Stomach (tissue), 4 donors: Measurements from ENCODE around the gene CTDP1.

Experiments
- CTCF ChIP-seq, 7 experiments: fragments of 450-650 bp in 4 of 7; fragments of 200-600 bp in 3 of 7; sonication (generic) in 3 of 7; IDR thresholded peaks; one replicate each; pipeline ENCODE4 v1.5.1; 2016 to 2019; ENCODE audit warnings: antibody characterized with exemption in 7 of 7, control low read depth in 2 of 7, mild to moderate bottlenecking in 1 of 7
- EP300 ChIP-seq: sonication (generic); formaldehyde crosslinking; IDR thresholded peaks from one replicate; pipeline ENCODE4 v1.6.1; 2017; ENCODE audit warnings: antibody characterized with exemption
- POLR2A ChIP-seq, 4 donors: fragments of 450-650 bp; IDR thresholded peaks; one replicate each; pipeline ENCODE4 v1.6.1; 2016; ENCODE audit warnings: antibody characterized with exemption in 4 of 4, control low read depth in 2 of 4, mild to moderate bottlenecking in 1 of 4, moderate library complexity in 1 of 4
- POLR2AphosphoS5 ChIP-seq, 3 donors: sonication (generic); formaldehyde crosslinking; IDR thresholded peaks; one replicate each; pipeline ENCODE4 v1.6.1; 2016; ENCODE audit warnings: antibody characterized with exemption in 3 of 3

- no peak for TF ChIP-seq CTCF (IDR thresholded peaks at IDR 0.05)
- TF ChIP-seq EP300: no peak
- TF ChIP-seq POLR2AphosphoS5 (IDR thresholded peaks at IDR 0.05): no peak
- TF ChIP-seq POLR2A (IDR thresholded peaks at IDR 0.05): no peak
These were observed 99.6 kb downstream of the CTDP1 start for GRCh38 chr18:79779021-79779699.
